GM18861 (cell line): ENCODE measurements around the gene SERPINF2.
"Not testable (repeated sequence)": the region's sequence is repeated elsewhere in the genome, so short reads cannot be mapped to it uniquely, and the experiment has no call there.

Experiments
- ATAC-seq: cut with Tn5 transposase; IDR thresholded peaks from one replicate; pipeline ENCODE4 v1.9.1; 2021; ENCODE audit not compliant: unreplicated experiment

SERPINF2 gene

GRCh38 chr17:1733759-1734158 lies 8.9 kb upstream of the SERPINF2 start:
- no peak for ATAC-seq

GRCh38 chr17:1735418-1735817 lies 7.3 kb upstream of the SERPINF2 start:
- no peak for ATAC-seq

DNA sequence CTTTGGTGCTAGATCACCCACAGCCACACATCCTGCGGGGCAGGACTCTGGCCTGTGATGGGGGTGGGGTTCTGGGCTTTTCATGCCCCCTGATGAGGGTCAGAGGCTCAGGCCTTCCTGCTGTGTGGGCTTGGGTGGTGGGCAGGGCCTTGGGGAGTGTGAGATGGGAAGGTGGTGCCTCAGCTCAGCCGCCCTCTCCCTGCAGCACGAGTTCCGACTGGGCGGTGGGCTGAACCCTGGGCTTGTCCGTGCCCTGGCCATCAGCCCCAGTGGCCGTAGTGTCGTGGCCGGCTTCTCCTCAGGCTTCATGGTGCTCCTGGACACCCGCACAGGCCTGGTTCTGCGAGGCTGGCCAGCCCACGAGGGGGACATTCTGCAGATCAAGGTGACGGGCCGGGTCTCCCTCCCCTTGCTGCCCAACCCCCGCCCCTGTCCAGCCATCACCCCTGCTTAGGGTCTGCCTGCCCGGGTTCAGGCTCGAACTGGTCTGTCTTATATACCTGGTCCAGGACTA lies 6.8 kb upstream of the SERPINF2 start:
- ATAC-seq = no peak

DNA sequence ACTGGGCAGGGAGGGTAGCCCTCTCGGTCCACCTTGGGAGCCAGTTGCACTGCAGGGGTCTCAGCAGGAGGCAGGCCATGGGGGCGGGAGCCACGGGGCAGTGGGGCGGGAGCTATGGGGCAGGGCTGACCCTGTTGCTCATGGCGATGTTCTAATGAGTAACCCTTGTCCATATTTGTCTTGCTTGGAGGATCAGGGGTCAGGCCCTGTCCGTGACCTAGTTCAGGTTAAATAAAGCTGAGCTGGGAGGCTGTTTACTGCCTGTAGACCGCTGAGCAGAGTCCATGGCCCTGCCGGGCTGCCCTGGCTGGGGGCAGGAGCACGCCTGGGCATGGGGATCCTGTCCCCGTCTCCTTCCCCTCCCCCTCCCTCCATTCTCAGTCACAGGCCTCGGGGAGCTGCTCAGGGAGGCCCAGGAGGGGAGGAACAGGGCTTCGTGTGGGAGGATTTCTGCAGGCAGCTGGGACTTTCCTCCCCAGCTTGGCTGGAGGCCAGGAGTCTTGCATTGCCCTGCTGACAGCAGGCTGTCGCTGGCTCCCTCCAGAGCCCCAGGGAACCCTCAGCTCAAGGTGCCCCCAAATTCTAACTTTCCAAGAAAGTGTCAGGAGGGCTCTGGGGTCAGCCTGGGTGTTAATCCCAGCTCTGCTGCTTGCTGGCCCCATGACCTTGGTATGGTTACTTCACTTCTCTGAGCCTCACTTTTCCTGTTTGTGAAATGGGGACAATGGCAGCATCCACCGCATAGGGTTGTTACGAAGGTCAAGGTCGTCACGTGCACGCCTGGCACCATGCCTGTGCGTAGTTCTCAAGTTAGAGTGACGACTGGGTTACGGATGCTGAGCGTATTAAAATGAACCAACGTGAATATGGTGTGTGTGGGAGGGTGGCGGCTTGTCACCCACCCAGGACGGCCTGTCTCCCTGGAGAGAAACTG lies 6.1 kb upstream of the SERPINF2 start:
- no peak for ATAC-seq

GRCh38 chr17:1737531-1738291 lies 5.0 kb upstream of the SERPINF2 start:
- ATAC-seq = no peak

DNA sequence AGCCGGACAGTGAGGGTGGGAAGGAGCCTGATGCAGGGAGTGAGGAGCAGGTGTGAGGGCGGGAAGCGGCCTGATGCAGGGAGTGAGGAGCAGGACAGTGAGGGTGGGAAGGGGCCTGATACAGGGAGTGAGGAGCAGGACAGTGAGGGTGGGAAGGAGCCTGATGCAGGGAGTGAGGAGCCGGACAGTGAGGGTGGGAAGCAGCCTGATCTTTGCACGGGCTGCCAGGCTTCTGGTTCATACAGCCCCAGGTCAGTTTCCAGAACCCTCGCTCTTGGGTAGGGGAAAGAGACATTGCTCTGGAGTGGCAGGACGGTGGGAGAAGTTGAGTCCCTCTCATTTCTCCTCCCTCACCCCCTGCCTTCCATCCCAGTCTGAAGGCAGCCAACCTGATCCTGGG lies 772 bp upstream of the SERPINF2 start:
- not testable (repeated sequence) for ATAC-seq

- no peak for ATAC-seq
Measured at GRCh38 chr17:1743088-1743439, 393 bp downstream of the SERPINF2 start.

- ATAC-seq = no peak
Measured at GRCh38 chr17:1744551-1745512, 2.2 kb downstream of the SERPINF2 start.

GRCh38 chr17:1745513-1746020 lies 2.9 kb downstream of the SERPINF2 start:
- no peak for ATAC-seq

DNA sequence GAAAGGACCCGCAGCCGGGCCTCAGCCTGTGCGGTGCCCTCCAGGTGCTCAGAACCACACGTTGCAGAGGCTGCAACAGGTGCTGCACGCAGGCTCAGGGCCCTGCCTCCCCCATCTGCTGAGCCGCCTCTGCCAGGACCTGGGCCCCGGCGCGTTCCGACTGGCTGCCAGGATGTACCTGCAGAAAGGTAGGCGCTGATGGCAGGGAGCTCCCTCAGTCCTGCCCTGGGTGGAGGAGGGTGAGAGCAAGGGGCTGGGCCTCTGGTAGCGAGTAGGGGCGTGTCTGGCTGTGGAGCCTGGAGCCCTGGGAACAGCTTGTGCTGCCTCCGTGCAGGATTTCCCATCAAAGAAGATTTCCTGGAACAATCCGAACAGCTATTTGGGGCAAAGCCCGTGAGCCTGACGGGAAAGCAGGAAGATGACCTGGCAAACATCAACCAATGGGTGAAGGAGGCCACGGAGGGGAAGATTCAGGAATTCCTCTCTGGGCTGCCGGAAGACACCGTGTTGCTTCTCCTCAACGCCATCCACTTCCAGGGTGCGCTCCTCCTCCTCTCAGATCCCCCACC lies 4.4 kb downstream of the SERPINF2 start:
- ATAC-seq = no peak

DNA sequence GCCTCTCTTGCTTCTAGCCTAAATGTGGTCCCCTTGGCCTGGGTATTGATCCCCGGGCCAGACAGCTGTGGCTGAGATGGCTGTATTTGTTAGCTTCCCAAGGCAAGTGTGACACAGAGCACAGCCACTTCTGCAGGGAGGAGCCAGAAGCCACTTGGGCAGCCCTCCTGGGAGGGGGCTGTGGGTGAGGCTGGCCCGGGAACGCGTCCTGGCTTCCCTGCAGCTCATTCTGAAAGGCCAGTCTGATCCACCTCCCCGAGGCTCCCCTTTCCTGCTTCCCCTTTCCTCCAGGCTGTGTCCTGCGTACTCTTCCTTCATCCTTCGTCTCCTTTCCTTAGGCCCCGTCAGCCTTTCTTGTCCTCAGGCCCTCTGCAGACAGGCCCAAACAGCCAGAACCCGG lies 8.0 kb downstream of the SERPINF2 start:
- ATAC-seq = no peak

- ATAC-seq = no peak
Measured at GRCh38 chr17:1752425-1753262, 10.0 kb downstream of the SERPINF2 start.

DNA sequence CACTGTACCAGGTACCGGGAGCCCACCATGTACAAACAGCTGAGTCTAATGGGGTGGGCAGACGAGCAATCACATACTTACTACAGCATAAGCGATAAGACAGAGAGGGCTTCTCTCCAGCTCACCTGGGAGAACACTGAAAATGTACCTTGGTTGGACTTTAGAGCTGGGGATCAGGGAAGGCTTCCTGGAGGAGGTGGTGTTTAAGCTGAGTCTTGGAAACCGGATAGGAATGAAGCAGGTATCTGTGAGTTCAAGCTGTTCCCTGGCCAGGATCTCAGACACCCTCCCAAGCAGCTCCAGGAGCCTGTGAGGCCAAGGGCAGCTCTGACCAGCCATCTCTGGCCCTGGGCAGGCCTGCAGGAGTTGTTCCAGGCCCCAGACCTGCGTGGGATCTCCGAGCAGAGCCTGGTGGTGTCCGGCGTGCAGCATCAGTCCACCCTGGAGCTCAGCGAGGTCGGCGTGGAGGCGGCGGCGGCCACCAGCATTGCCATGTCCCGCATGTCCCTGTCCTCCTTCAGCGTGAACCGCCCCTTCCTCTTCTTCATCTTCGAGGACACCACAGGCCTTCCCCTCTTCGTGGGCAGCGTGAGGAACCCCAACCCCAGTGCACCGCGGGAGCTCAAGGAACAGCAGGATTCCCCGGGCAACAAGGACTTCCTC lies 11.2 kb downstream of the SERPINF2 start:
- ATAC-seq = no peak

- no peak for ATAC-seq
Measured at GRCh38 chr17:1754430-1755112, 11.9 kb downstream of the SERPINF2 start.

DNA sequence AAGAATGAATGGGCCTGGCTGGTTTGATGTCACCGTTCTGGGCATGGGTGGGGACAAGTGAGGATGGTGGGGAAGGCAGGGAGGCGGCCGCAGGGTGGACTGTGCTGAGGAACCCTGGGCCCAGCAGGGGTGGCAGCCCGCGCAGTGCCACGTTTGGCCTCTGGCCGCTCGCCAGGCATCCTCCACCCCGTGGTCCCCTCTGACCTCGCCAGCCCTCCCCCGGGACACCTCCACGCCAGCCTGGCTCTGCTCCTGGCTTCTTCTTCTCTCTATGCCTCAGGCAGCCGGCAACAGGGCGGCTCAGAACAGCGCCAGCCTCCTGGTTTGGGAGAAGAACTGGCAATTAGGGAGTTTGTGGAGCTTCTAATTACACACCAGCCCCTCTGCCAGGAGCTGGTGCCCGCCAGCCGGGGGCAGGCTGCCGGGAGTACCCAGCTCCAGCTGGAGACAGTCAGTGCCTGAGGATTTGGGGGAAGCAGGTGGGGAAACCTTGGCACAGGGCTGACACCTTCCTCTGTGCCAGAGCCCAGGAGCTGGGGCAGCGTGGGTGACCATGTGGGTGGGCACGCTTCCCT lies 12.7 kb downstream of the SERPINF2 start:
- ATAC-seq = no peak

GRCh38 chr17:1755827-1756262 lies 13.2 kb downstream of the SERPINF2 start:
- no peak for ATAC-seq

DNA sequence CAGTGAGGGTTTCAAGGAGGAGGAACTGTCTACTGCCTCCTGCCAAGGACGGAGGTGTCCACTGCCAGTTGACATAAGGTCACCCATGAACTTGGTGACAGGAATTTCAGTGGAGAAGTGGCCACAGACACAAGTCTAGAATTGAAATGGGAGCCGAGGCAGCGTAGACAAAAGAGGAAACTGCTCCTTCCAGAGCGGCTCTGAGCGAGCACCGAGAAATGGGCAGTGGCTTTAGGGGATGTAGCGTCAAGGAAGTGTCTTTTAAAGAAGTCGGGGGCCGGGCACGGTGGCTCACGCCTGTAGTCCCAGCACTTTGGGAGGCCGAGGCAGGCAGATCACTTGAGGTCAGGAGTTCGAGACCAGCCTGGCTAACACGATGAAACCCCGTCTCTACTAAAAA lies 16.1 kb downstream of the SERPINF2 start:
- ATAC-seq = no peak

GRCh38 chr17:1759529-1759928 lies 16.9 kb downstream of the SERPINF2 start:
- ATAC-seq = no peak
